ENCODE measurements around the gene CD1B.
"Not testable (repeated sequence)": the region's sequence is repeated elsewhere in the genome, so short reads cannot be mapped to it uniquely, and the experiment has no call there.

CD1B gene

GRCh38 chr1:158290321-158290844 is 40.9 kb downstream of the CD1B start:
- peak overlapping the region; percentile 38 for H3K4me3 ChIP-seq (ENCODE audit: low read depth, low read length)
- TF ChIP-seq, protein P1, sequence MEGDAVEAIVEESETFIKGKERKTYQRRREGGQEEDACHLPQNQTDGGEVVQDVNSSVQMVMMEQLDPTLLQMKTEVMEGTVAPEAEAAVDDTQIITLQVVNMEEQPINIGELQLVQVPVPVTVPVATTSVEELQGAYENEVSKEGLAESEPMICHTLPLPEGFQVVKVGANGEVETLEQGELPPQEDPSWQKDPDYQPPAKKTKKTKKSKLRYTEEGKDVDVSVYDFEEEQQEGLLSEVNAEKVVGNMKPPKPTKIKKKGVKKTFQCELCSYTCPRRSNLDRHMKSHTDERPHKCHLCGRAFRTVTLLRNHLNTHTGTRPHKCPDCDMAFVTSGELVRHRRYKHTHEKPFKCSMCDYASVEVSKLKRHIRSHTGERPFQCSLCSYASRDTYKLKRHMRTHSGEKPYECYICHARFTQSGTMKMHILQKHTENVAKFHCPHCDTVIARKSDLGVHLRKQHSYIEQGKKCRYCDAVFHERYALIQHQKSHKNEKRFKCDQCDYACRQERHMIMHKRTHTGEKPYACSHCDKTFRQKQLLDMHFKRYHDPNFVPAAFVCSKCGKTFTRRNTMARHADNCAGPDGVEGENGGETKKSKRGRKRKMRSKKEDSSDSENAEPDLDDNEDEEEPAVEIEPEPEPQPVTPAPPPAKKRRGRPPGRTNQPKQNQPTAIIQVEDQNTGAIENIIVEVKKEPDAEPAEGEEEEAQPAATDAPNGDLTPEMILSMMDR (IDR thresholded peaks at IDR 0.05; ENCODE audit: low read depth, low read length, missing control alignments) = no peak
- no peak for DNase-seq (ENCODE audit: low read depth)

DNA sequence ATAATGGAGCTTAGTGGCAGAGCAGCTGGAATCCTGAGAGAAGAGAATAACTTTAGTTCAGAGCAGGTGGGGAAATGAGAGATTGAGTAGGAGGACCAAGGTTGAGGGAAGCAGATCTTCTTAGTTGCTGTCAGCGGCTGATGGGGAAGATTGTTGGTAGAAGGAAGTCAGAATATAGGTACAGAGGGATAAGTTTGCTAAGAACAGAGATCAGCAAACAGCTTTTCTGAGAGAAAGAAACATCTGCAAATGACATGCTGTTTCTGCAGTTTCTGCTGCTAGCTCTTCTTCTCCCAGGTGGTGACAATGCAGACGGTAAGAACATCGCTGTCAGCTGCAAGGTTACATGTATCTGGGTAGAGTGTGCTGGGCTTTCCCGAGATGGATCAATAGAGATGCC is 41.5 kb downstream of the CD1B start, which contains the start of gene CD1C:
CD1C (plus strand) TSS at position 113 of the 400 bp plus-strand sequence; CDS start at position 255, 142 bp downstream.
- no peak for DNase-seq (ENCODE audit: low read depth)
- peak within 1 kb of the TSS; percentile 38 for H3K4me3 ChIP-seq (ENCODE audit: low read depth, low read length)
- TF ChIP-seq, protein P1 (IDR thresholded peaks at IDR 0.05; ENCODE audit: low read depth, low read length, missing control alignments) = no peak

GRCh38 chr1:158286941-158287346 is 44.4 kb downstream of the CD1B start:
- DNase-seq (ENCODE audit: low read depth) = no peak
- TF ChIP-seq, protein P1 (IDR thresholded peaks at IDR 0.05; ENCODE audit: low read depth, low read length, missing control alignments) = no peak
- H3K4me3 ChIP-seq (ENCODE audit: low read depth, low read length) = no peak overlapping the region

DNA sequence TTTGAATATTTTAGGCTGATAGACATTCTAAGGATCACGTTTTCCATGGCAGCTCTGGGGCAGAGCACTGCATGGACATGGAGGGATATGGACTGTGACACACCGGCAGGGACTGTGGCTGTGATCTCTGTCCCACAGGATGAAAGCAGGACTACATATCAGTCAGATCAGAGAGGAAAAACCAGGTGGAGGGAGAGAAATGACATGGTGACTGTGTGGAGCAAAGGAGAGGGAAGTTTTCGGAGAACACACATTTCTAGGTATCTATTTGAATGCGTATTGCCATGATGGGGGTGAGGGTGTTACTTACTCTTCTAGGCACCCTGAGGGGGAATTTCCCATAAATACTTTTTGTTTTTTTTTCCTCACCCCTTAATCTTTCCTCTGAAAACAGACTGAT is 44.8 kb downstream of the CD1B start:
- H3K4me3 ChIP-seq (ENCODE audit: low read depth, low read length) = no peak overlapping the region; the same call in 1 of the 2 replicates
- TF ChIP-seq, protein P1 (IDR thresholded peaks at IDR 0.05; ENCODE audit: low read depth, low read length, missing control alignments) = no peak
- no peak for DNase-seq (ENCODE audit: low read depth)

- DNase-seq (ENCODE audit: low read depth) = peak; percentile 81
- TF ChIP-seq, protein P1 (IDR thresholded peaks at IDR 0.05; ENCODE audit: low read depth, low read length, missing control alignments) = no peak
- peak overlapping the region; percentile 30 for H3K4me3 ChIP-seq (ENCODE audit: low read depth, low read length)
Measured at GRCh38 chr1:158285756-158286241, 45.5 kb downstream of the CD1B start.

GRCh38 chr1:158283965-158284364 is 47.4 kb downstream of the CD1B start:
- DNase-seq (ENCODE audit: low read depth) = no peak

DNA sequence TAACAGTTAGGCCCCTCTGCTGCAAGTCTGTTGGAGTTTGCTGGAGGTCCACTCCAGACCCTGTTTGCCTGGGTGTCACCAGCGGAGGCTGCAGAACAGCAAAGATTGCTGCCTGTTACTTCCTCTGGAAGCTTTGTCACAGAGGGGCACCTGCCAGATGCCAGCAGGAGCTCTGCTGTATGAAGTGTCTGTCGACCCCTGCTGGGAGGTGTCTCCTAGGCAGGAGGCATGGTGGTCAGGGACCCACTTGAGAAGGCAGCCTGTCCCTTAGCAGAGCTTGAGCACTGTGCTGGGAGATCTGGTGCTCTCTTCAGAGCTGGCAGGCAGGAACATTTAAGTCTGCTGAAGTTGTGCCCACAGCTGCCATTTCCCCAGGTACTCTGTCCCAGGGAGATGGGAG is 48.9 kb downstream of the CD1B start:
- DNase-seq (ENCODE audit: low read depth); H3K4me3 ChIP-seq (ENCODE audit: low read depth, low read length): not testable (repeated sequence)

More at GRCh38 chr1:158283965-158284364, 47.4 kb downstream of the CD1B start:
- H3K4me3 ChIP-seq (ENCODE audit: low read depth, low read length) = no peak overlapping the region
- TF ChIP-seq, protein P1 (IDR thresholded peaks at IDR 0.05; ENCODE audit: low read depth, low read length, missing control alignments) = no peak
